ENCODE data around the gene ERVFRD-1.

- TF ChIP-seq, protein P1, sequence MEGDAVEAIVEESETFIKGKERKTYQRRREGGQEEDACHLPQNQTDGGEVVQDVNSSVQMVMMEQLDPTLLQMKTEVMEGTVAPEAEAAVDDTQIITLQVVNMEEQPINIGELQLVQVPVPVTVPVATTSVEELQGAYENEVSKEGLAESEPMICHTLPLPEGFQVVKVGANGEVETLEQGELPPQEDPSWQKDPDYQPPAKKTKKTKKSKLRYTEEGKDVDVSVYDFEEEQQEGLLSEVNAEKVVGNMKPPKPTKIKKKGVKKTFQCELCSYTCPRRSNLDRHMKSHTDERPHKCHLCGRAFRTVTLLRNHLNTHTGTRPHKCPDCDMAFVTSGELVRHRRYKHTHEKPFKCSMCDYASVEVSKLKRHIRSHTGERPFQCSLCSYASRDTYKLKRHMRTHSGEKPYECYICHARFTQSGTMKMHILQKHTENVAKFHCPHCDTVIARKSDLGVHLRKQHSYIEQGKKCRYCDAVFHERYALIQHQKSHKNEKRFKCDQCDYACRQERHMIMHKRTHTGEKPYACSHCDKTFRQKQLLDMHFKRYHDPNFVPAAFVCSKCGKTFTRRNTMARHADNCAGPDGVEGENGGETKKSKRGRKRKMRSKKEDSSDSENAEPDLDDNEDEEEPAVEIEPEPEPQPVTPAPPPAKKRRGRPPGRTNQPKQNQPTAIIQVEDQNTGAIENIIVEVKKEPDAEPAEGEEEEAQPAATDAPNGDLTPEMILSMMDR (IDR thresholded peaks at IDR 0.05), result no peak
- TF ChIP-seq POLR2A (IDR thresholded peaks at IDR 0.05), result no peak
Measured at GRCh38 chr6:11101417-11101816, 10.1 kb downstream of the ERVFRD-1 start.
